ENCODE measurements around the gene COPS8.

The COPS8 gene

DNA sequence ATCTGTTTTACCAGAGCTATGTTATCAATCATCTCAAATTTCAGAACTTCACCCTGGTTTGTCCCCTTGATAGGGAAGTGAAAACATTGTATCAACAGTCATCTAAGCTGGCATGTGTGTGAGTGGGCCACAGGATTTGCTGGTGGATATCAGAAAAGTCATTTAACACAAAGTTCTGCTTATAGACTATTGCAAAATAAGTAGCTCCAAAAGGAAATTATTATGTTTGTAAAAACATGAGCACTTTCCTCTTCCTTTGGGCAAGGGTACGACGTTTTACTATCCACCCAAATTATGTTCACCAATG is 20.7 kb upstream of the COPS8 start:
- DNase-seq (ENCODE audit: low spot score), result no peak

DNA sequence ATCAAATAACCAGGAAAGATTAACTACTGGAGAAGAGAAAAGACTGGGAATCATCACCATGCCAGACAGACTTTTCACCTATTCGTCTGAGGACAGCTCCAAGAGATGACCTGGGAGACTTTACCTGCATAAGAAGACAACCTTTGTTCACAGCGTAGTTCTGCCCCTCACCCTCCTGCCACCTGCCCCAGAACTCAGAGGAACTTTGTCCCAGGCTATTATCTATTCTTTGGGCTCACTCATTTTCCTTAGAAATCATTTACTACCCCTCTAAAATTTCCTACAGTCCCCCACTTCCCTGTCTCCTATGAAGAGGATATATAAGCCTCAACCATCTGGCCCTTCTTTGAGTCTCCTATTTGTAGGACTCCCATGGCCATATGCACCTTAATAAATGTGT is 19.3 kb upstream of the COPS8 start:
- DNase-seq (ENCODE audit: low spot score), result no peak

DNA sequence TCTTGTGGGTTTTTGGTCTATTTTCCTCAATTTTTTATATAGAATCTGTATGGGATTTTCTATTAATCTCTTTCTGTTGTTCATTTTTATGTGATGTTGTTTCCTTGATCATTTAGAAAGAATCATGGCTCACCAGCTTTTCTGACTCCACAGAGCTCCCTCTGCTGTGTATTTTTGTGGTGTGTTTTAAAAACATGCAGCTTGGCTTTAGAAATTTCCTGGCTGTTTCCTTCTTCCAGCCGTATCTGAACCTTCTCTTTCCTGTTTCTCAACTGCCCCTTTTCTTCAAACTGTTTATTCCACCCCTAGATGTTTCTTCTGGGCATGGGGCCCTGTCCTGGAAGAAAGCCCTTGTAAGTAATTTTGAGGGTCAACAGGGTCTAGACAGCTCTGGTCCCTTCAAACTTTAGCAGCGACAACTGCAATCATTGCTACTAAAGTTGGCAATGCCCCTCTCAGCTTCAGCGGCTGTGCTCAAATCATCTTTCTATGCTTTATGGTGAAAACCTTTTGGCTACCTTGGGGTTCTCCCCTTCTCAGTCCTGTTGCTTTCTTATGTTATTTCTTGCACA is 17.6 kb upstream of the COPS8 start:
- no peak for DNase-seq (ENCODE audit: low spot score)

DNA sequence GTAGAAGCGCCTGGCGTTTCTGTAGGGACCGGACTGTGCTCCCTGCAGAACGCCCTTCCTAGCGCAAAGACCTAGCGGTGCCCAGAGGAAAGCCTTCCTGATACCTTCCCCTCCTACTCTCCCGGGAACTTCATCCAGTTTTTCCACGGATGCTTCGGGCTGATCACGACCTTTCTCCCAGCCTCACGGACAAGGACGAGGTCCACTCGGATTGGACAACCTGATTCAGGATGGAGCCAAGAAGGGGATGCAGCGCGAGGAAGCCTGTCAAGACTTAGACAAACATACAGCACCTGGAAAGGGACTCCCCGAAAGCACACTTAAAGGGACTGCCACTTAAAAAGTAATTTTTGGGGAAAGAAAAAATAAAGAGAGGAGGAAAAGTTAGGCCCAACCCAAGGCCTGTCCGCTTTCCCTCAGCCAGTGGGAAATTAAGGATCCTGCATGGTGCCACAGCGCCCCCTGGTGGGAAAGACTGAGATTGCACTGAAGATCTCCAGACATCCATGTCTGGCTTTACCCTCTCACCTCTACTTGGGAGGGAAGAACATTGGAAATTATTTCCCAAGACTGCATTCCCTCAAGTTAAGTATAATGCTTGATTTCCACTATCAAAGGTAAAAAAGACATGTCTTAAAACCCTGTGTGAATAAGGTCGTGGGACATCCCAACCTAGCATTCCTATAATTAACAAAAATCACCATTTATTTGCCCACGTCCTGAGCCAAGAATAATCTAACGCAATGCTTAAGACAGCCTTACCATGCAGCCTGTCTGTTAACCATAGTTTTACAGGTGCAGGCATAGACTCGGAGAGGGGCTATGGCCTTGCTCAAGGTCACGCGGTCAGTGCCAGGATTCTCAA is 13.4 kb upstream of the COPS8 start:
- DNase-seq (ENCODE audit: low spot score), result peak; percentile 81

DNA sequence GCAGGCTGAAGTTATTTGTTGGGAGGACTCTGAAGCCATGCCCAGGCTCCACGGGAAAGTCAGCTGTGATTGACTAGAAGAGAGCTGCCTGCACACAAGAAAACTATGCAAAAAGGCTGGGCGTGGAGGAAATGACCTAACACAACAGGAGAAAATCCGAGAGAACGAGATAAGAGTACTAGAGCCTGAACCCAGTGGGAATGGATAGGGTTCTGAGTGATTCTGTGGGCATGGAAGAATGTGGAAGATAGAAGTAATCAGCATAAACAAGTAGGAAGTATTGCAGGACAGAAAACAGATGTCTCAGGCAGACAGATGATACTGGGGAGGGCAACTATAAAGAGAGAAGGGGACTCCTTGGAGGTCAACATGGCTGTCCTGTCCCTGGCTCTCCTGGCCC is 12.1 kb upstream of the COPS8 start:
- no peak for DNase-seq (ENCODE audit: low spot score)

DNA sequence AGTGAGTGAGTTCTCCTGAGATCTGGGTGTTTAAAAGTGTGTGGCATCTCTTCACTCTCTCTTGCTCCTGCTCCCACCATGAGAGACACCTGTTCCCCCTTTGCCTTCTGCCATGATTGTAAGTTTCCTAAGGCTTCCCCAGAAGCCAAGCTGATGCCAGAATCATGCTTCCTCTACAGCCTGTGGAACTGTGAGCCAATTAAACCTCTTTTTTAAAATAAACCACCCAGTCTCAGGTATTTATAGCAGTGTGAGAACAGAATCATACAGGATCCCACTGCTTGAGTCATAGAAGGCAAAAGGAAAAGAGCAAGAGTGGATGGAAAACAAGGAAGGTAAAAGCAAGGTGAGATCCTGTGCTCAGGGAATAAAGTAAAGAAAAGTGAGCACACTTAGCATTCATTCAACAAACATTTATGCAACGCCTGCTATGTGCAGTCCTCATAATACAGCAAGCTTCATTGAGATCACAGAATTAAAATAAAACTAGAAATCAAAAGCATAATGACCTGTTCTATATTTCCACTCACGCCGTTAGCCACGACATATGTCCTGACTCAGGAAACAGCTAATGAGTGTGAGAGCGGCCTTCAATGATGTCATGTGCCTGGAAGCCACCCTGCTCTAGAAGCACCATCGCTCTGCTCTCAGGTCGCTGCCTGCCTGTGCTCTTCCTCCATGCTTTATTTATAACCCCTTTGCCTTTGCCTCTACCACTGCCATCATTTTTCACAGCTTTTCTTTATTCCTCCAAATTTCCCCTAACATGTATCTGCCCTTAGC is 11.3 kb upstream of the COPS8 start:
- no peak for DNase-seq (ENCODE audit: low spot score)

DNA sequence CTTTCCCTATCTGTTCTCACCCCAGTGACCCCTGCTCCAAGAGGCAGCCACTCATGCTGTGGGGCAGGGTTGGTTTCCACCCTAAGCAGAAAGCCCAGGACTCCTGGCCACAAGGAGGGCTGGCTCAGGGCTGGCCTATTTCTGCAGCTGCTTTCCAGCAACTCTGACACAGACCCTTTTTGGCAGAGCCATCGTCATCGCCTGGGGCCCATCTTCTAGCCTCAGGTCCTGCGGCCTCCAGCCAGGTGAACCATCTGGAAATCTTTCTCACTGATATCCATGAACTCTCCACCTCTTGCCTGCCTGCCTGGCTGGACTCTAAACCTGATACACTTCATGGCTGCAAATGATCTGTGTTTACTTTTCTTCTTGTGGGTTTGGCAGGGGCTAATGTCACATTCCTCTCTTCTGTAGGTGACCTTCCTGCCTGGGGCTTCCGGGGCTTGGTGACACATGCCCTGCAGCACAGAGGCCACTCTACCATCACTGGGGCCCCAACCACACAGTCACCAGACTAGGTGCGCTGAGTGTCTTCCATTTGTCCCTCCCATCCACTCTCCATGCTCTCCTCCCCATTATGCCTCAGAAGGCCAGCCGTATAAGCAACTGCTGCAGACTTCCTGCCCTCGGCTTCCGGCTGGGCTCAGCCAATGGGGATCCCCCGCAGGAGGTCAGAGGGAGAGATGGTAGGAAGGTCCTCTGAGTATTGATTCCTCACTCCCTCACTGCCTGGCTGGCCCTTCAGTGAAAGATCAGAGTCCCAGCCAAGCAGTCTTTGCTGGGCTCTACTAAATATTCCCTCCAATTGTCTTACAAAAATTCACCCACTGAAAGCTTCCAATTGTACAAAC is 9.7 kb upstream of the COPS8 start:
- DNase-seq (ENCODE audit: low spot score), result no peak

DNA sequence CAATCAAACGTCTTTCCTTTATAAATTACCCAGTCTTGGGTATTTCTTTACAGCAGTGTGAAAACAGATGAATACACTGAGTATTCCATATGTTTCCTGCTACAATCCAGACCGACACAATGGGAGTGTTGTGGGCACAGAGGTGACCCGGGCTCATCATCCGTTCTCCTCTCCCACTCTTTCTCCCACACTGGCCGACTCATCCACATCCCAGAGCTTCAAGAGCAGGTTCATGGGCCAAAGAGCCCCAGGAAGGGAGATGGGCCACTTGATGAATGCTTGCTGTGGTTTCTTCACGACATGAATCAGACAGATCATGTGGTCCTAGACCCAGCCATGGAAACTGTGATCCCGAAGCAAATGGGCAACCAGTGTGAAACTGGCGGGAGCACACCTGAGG is 4.1 kb upstream of the COPS8 start:
- DNase-seq (ENCODE audit: low spot score), result no peak

DNA sequence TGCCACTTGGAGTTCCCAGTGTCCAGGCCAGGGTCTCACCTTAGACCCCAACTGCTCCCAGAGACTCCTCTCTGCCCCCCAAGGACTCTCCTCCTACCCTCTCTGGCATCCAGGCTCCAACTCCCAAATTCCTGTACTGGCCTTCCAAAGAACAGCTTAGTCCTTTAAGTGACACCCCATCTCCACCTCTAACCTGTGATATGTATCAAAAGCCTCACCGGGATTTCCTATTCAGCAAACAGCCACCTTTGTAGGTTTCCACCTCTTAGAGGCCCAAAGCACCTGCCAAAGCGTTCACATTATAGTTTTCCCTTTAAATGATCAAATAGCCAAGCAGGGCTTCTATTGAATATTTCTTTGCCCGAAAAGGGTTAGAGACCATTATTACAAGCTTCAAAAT is 2.7 kb upstream of the COPS8 start:
- DNase-seq (ENCODE audit: low spot score), result no peak

DNA sequence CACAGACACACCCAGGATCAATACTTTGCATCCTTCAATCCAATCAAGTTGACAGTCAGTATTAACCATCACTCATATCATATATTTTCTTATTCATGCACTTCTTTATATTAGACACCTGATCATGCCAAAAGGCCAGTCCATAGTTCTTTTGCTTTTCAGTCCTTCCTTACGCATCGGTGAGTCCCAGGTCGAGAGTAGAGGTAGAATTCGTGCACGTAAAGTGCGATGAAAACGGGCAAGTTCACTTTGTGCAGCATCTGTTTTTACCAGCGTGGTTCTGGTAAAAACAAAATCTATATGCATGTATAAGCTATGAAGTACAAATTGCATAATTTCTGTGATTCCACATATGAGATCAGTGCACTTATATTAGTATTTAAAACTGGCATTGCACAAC is 1.2 kb upstream of the COPS8 start:
- DNase-seq (ENCODE audit: low spot score), result no peak

DNA sequence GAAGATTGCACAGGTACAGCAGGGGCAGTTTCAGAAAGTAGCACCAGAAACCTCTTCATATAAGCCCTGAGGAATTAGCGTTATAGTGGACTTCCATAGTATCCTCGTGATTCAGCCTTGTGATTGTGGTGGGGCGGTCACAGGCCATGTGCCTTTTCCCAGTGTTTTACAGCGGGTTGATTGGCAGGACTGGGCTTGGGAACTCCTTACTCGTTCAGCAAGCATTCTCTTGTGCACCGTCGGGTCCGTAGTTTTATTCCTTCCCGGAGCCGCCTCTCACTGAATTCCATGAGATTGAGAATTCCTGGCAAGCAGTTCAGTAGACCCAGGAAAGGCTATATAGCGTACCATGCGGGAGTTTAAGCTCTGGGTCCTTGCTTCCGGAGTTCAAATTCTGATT is 5.2 kb downstream of the COPS8 start:
- DNase-seq (ENCODE audit: low spot score), result no peak

DNA sequence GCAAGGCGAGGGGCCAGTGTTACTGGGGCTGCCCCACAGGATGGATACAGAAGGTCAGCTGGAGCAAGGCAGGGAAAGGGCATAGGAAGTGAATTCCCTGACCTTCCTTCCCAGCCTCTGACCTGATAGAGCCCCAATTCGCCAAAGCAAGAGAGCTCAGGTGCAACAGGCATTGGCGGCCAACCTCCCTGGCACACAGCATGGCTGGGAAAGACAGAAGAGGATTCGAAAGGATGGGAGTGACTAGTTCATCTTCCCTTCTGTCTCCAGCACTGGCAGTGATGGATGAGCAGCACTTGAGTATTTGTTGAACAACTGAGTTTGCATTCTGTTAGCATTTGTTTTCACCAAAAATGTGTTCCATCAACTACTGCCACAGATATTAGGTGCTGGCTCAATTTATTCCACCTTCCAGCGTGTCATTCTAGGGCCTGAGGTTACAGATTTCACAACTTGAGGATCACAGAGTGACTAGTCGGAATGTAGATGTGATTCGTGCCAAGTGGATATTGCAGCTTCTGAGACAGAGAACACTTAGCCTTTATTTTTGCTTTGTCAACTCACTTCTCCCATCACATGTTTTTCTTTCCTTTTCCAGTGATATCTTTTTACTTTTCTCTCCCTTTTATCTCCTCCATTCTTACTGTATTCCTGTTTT is 6.2 kb downstream of the COPS8 start:
- DNase-seq (ENCODE audit: low spot score), result no peak

DNA sequence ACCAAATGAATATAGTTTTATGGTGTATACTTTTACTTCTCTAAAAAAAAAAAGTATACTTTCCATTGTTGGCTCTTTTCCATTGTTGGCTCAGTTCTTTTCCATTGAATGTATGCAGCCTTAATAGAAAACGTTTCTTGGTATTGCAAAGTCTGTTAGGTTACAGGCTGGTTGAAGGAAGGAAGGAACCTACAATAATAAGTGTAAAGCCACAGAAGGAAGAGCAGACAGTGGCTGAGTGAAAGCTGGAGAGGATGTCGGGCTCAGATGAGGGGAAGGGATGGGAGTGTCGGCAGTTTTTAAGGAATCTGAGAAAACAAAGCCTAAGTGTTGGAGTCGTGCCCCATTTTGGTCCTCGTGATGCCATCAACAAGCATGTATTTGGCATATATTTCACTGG is 6.8 kb downstream of the COPS8 start:
- no peak for DNase-seq (ENCODE audit: low spot score)

DNA sequence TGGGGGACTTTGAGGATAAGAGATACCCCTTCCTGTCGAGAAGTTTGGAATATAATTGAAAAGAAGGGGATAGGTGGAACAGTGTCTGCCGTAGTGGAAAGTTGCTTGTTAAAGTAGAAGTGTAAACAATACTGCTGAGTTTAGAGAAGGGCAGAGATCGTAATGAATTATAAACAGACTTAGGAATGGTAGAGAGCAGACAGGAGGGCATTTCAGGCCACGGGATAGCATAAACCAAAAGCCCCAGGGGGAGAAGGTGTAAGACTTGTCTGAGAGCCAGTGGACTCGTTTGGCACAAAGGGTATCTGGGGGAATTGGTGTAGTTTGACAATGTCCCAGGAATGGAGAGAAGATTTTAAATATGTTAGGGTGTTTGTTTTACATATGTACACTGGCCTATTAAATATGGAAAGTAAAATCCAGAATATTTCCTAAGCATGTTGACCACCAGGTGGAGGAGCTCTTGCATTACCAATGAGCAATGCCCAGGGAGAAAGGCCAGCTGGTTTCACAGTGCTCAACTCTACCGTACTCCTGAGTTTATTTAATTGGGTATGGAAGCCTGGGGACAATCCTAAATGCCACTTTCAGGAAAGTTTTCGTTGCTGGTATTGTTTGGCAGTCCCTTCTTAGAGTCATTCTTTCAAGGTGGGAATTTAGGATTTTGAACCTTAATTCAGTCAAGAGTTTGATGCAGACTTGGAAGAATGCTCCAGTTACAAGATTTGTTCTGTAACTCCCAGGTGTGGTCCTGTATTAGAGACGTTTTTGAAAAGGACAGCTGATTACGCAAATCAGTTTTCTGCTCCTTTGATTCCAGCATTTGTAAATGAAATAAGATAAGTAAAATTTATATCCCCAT is 7.5 kb downstream of the COPS8 start:
- DNase-seq (ENCODE audit: low spot score), result no peak

DNA sequence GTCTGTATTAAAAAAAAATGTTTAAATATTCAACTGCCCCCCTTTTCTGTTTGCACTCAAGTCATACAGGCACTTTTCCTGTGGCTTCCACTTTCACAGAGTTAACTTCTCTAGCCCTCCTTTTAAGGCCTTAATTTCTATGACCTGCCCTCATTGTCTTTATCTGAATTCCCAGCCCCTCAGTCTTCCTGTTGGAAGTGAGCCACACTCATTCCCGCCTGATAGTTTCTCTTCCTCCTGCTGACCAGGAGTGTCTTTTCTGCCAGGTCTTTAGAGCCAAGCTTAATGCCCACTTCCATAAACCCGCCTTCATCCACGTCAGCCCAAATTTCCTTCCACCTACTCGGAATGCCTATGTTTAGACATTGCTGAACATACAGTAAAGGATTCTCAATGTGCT is 10.5 kb downstream of the COPS8 start:
- no peak for DNase-seq (ENCODE audit: low spot score)

DNA sequence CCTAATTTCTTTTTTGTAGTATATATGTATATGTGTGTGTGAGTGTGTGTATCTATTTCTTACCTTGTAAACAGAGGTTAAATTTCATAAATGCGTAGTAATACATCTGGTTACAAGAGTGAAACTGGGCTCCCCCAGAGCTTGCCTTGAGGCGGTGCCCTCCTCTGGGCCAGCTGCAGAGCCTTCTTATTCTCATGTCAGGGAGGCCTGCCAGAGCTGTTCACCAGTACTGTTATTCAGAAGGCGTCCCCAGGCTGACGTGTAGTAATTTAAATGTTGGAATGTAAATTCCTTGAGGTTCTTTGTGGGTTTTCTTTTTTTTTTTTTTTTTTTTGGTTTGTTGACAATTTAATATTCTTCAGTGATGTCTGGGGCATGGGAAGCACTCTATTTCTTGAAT is 11.2 kb downstream of the COPS8 start:
- DNase-seq (ENCODE audit: low spot score), result no peak

DNA sequence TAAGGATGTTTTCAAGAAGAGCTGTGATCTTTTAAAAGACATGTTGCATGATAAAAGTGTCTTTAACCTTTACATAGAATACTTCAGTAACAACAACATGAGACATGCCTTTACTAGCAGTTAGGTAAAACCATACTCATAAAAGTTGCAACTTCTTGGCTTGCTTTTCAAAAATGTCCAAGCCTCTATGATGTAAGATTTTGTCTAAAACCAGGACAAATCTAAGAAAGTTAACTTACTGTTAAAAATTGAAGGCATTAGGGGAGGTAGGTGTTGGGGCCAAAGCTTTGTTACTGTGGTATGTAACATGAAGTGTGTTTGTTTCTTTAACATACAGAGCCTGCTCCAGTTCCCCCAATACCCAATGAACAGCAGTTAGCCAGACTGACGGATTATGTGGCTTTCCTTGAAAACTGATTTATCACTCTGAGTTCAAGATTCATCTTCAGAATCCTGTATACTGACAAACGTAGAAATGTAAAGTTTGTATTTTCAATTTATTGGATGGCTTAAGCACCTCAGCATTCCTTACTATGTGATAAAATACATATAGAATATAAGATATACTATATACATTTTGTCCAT is 11.7 kb downstream of the COPS8 start:
- no peak for DNase-seq (ENCODE audit: low spot score)

DNA sequence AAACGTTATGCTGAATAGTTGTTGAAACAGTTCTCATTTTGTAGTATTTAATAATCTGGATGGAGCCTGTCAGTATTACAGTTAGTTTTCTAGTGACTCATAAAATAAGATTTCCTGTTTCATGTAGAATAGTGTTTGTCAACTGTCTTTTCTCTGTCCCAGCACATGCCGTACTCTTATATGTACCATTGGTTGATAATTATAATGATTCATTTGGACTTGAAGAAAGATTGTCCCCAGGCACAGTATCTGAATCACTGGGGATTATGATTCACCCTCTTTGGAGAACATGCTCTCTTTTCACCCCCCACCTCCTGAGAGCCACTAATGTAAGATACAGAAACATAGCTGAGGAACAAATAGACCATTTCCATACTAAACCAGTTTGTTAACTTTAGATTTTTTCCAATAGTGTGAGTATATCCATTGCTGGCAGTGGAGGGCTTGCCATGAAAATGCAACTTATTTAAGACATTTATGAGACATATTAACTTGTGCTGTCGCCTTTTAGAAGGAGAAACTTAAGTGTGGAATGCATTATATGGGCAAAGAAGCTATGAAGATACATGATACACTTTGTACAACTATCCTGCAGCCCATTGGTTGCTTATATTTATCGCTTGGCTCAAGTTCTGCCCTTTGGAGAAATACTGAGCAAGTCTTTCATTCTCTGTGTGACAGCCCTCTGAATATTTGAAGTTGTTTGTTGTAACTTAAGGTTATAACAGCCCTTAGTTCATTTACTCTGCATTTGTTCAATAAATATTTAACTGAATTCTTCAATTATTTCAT is 12.4 kb downstream of the COPS8 start:
- no peak for DNase-seq (ENCODE audit: low spot score)

DNA sequence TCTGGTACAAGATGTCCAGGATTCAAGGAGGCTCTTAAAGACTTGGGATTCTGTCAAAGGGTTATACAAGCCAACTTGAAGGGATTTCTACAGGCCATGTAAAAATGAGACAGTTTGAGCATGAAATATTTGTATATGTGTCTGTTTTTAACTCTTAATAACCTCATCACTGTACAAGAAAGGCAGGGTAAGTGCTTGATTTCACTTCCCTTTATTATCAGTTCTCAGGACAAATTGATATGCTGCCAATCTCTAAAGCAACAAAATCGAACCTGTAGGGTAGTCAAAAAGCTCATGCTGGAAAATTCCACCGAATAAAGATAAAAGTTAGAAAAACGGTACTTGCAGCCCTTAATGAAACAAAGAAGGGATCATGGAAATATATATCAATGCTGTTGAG is 14.1 kb downstream of the COPS8 start:
- no peak for DNase-seq (ENCODE audit: low spot score)
